ENCODE data around the gene ZBTB17. TPM values are rescaled to one million over a fixed set of nuclear protein-coding genes. Genes with fewer than 3 reads are reported as not detected.
"Not testable (repeated sequence)": the region's sequence is repeated elsewhere in the genome, so short reads cannot be mapped to it uniquely, and the experiment has no call there.

The ZBTB17 gene
- total RNA-seq, 8 experiments from 2014 or later = 18.2 to 48.9 (median 38.4) TPM

- H3K4me1 ChIP-seq (replicated peaks in 1 of 2) = peaks cover 0 to 8% of the 10 kb centered on the region in 2 donors
- ATAC-seq (replicated peaks in 6 of 8) = peak in 3 of 8 experiments; percentile 46 to 80 (median 74)
- H3K27ac ChIP-seq = no peak overlapping the region
- in situ Hi-C loops (cut with MboI; ENCODE audit: low pct_unique_long_range_greater_than_20kb in 2 of 9, low sequenced_read_pairs in 9 of 9, unreplicated experiment in 9 of 9) = no loop called here
- H3K4me3 ChIP-seq = no peak overlapping the region
- 0 to 88% (median 62%) methylated on average over 1 to 7 of the region's 9 CpGs; no CpG with 5 or more reads in 1 of the 10 experiments for WGBS, 10 experiments
Observed at GRCh38 chr1:16006552-16007485, 30.9 kb upstream of the ZBTB17 start.

- Histone ChIP-seq H3K4me1 (replicated peaks in 1 of 2) (peaks cover 0 to 8% of the 10 kb centered on the region in 2 donors), H3K4me3 (no peak overlapping the region), H3K27ac (no peak overlapping the region)
- no peak for ATAC-seq (replicated peaks in 6 of 8)
- WGBS, 10 experiments = 69 to 100% (median 80%) methylated on average over 1 to 6 of the region's 11 CpGs; no CpG with 5 or more reads in 1 of the 10 experiments
- in situ Hi-C loops (cut with MboI; ENCODE audit: low pct_unique_long_range_greater_than_20kb in 2 of 9, low sequenced_read_pairs in 9 of 9, unreplicated experiment in 9 of 9) = no loop called here
Observed at GRCh38 chr1:16006010-16006409, 30.1 kb upstream of the ZBTB17 start.

- Histone ChIP-seq H3K4me3 (no peak overlapping the region), H3K4me1 (replicated peaks in 1 of 2) (peaks cover 0 to 8% of the 10 kb centered on the region in 2 donors), H3K27ac (no peak overlapping the region)
- in situ Hi-C loops (cut with MboI; ENCODE audit: low pct_unique_long_range_greater_than_20kb in 2 of 9, low sequenced_read_pairs in 9 of 9, unreplicated experiment in 9 of 9) = no loop called here
- ATAC-seq (replicated peaks in 6 of 8) = no peak
- WGBS, 10 experiments = 0 to 84% (median 80%) methylated on average over 1 to 5 of the region's 5 CpGs; no CpG with 5 or more reads in 3 of the 10 experiments
Observed at GRCh38 chr1:16005597-16005996, 29.7 kb upstream of the ZBTB17 start.

- 57 to 100% (median 77%) methylated on average over 1 to 9 of the region's 10 CpGs; no CpG with 5 or more reads in 2 of the 10 experiments for WGBS, 10 experiments
- ATAC-seq (replicated peaks in 6 of 8); H3K4me1 ChIP-seq (replicated peaks in 1 of 2); H3K27ac ChIP-seq; in situ Hi-C loops (cut with MboI; ENCODE audit: low pct_unique_long_range_greater_than_20kb in 2 of 9, low sequenced_read_pairs in 9 of 9, unreplicated experiment in 9 of 9); H3K4me3 ChIP-seq: not testable (repeated sequence)
Observed at GRCh38 chr1:16001274-16001673, 25.4 kb upstream of the ZBTB17 start.

- 72 to 100% (median 87%) methylated on average over 1 to 11 of the region's 11 CpGs; no CpG with 5 or more reads in 2 of the 10 experiments for WGBS, 10 experiments
- Histone ChIP-seq H3K4me3 (no peak overlapping the region), H3K27ac (no peak overlapping the region), H3K4me1 (replicated peaks in 1 of 2) (peaks cover 0 to 3% of the 10 kb centered on the region in 2 donors)
- in situ Hi-C loops (cut with MboI; ENCODE audit: low pct_unique_long_range_greater_than_20kb in 2 of 9, low sequenced_read_pairs in 9 of 9, unreplicated experiment in 9 of 9) = loop anchor here in 2 of 9 experiments (25.0 kb wide), 1 partner anchor 187 kb away; the partner anchor contains the start of gene UQCRHL (in 2 of the 2)
- ATAC-seq (replicated peaks in 6 of 8) = no peak
Observed at GRCh38 chr1:15998929-15999328, 23.0 kb upstream of the ZBTB17 start.

- Histone ChIP-seq H3K27ac (no peak overlapping the region), H3K4me1 (replicated peaks in 1 of 2) (no peaks in the 10 kb centered on the region), H3K4me3 (no peak overlapping the region)
- in situ Hi-C loops (cut with MboI; ENCODE audit: low pct_unique_long_range_greater_than_20kb in 2 of 9, low sequenced_read_pairs in 9 of 9, unreplicated experiment in 9 of 9) = loop anchor here in 2 of 9 experiments (25.0 kb wide), 1 partner anchor 185 kb away; the partner anchor contains the start of gene UQCRHL (in 2 of the 2)
- ATAC-seq (replicated peaks in 6 of 8) = no peak
- 60 to 100% (median 78%) methylated on average over 1 to 9 of the region's 9 CpGs; no CpG with 5 or more reads in 4 of the 10 experiments for WGBS, 10 experiments
Observed at GRCh38 chr1:15997637-15998280, 21.9 kb upstream of the ZBTB17 start.

- in situ Hi-C loops (cut with MboI; ENCODE audit: low pct_unique_long_range_greater_than_20kb in 2 of 9, low sequenced_read_pairs in 9 of 9, unreplicated experiment in 9 of 9) = loop anchor here in 2 of 9 experiments (25.0 kb wide), 1 partner anchor 185 kb away; the partner anchor contains the start of gene UQCRHL (in 2 of the 2)
- H3K4me1 ChIP-seq (replicated peaks in 1 of 2) = no peaks in the 10 kb centered on the region
- no peak overlapping the region for H3K4me3 ChIP-seq
- WGBS, 10 experiments = 47 to 100% (median 79%) methylated on average over 1 to 3 of the region's 9 CpGs; no CpG with 5 or more reads in 5 of the 10 experiments
- H3K27ac ChIP-seq = no peak overlapping the region
- ATAC-seq (replicated peaks in 6 of 8) = no peak
Observed at GRCh38 chr1:15997076-15997585, 21.2 kb upstream of the ZBTB17 start.

GRCh38 chr1:15994590-15995351, 18.9 kb upstream of the ZBTB17 start:
- no peak overlapping the region for H3K4me3 ChIP-seq
- H3K27ac ChIP-seq = no peak overlapping the region
- in situ Hi-C loops (cut with MboI; ENCODE audit: low pct_unique_long_range_greater_than_20kb in 2 of 9, low sequenced_read_pairs in 9 of 9, unreplicated experiment in 9 of 9) = loop anchor here in 2 of 9 experiments (25.0 kb wide), 1 partner anchor 182 kb away; the partner anchor contains the start of gene UQCRHL (in 2 of the 2)
- peak; percentile 76 to 98 (median 86) for ATAC-seq (replicated peaks in 6 of 8)
- WGBS, 10 experiments = 25 to 80% (median 67%) methylated on average over 1 to 6 of the region's 11 CpGs; no CpG with 5 or more reads in 1 of the 10 experiments
- no peaks in the 10 kb centered on the region for H3K4me1 ChIP-seq (replicated peaks in 1 of 2)

GRCh38 chr1:15994081-15994480, 18.2 kb upstream of the ZBTB17 start:
- H3K4me3 ChIP-seq = no peak overlapping the region
- H3K27ac ChIP-seq = no peak overlapping the region
- 80 to 100% methylated on average over 3 of the region's 10 CpGs; no CpG with 5 or more reads in 8 of the 10 experiments for WGBS, 10 experiments
- ATAC-seq (replicated peaks in 6 of 8) = peak in 2 of 8 experiments; percentile 1 to 6
- H3K4me1 ChIP-seq (replicated peaks in 1 of 2) = no peaks in the 10 kb centered on the region
- in situ Hi-C loops (cut with MboI; ENCODE audit: low pct_unique_long_range_greater_than_20kb in 2 of 9, low sequenced_read_pairs in 9 of 9, unreplicated experiment in 9 of 9) = loop anchor here in 2 of 9 experiments (25.0 kb wide), 1 partner anchor 182 kb away; the partner anchor contains the start of gene UQCRHL (in 2 of the 2)

GRCh38 chr1:15993666-15994065, 17.8 kb upstream of the ZBTB17 start:
- WGBS, 10 experiments = 80 to 90% (median 90%) methylated on average over 1 to 9 of the region's 15 CpGs; no CpG with 5 or more reads in 7 of the 10 experiments
- in situ Hi-C loops (cut with MboI; ENCODE audit: low pct_unique_long_range_greater_than_20kb in 2 of 9, low sequenced_read_pairs in 9 of 9, unreplicated experiment in 9 of 9) = loop anchor here in 2 of 9 experiments (25.0 kb wide), 1 partner anchor 181 kb away; the partner anchor contains the start of gene UQCRHL (in 2 of the 2)

GRCh38 chr1:15992582-15993500, 16.9 kb upstream of the ZBTB17 start:
- in situ Hi-C loops (cut with MboI; ENCODE audit: low pct_unique_long_range_greater_than_20kb in 2 of 9, low sequenced_read_pairs in 9 of 9, unreplicated experiment in 9 of 9) = loop anchor here in 2 of 9 experiments (25.0 kb wide), 1 partner anchor 181 kb away; the partner anchor contains the start of gene UQCRHL (in 2 of the 2)
- H3K4me3 ChIP-seq = no peak overlapping the region
- 66 to 100% (median 77%) methylated on average over 1 to 12 of the region's 17 CpGs; no CpG with 5 or more reads in 4 of the 10 experiments for WGBS, 10 experiments
- H3K27ac ChIP-seq = no peak overlapping the region
- no peaks in the 10 kb centered on the region for H3K4me1 ChIP-seq (replicated peaks in 1 of 2)
- ATAC-seq (replicated peaks in 6 of 8) = no peak

More at GRCh38 chr1:15993666-15994065, 17.8 kb upstream of the ZBTB17 start:
- Histone ChIP-seq H3K4me3 (no peak overlapping the region), H3K4me1 (replicated peaks in 1 of 2) (no peaks in the 10 kb centered on the region), H3K27ac (no peak overlapping the region)
- peak in 1 of 8 experiments; percentile 1 for ATAC-seq (replicated peaks in 6 of 8)
